Neural progenitor cell (in vitro differentiated cells): ENCODE results near the gene XAF1. TPM values are rescaled to one million over a fixed set of nuclear protein-coding genes. Genes with fewer than 3 reads are reported as not detected.
A peak's percentile ranks its signal among the peaks of the same experiment; 100 is the strongest.

ENCODE experiments used
- DNase-seq: peaks from one replicate; pipeline ENCODE4 v3.0.0-alpha.2; 2016; ENCODE audit warnings: low spot score
- H2AFZ ChIP-seq: fragments of 200-600 bp; sonication (generic); replicated peaks from 2 replicates; pipeline ENCODE4 v1.6.1; 2016; ENCODE audit warnings: antibody characterized with exemption
- H3F3A ChIP-seq: fragments of 200-600 bp; sonication (generic); 2 replicates; pipeline ENCODE4 v1.6.1; 2016; ENCODE audit warnings: antibody characterized with exemption, low read depth
- H3K27ac ChIP-seq: fragments of 200-600 bp; sonication (generic); 2 replicates; pipeline ENCODE4 v1.5.1; 2016; ENCODE audit warnings: mild to moderate bottlenecking
- H3K27me3 ChIP-seq: fragments of 200-600 bp; sonication (generic); 2 replicates; pipeline ENCODE4 v1.6.1; 2016; ENCODE audit warnings: mild to moderate bottlenecking, moderate library complexity
- H3K36me3 ChIP-seq: fragments of 200-600 bp; sonication (generic); 2 replicates; pipeline ENCODE4 v1.5.1; 2016
- H3K4me1 ChIP-seq: fragments of 200-600 bp; sonication (generic); 2 replicates; pipeline ENCODE4 v1.6.1; 2016; ENCODE audit warnings: mixed run types
- H3K4me2 ChIP-seq: fragments of 200-600 bp; sonication (generic); 2 replicates; pipeline ENCODE4 v1.6.1; 2016
- H3K4me3 ChIP-seq: fragments of 200-600 bp; sonication (generic); 2 replicates; pipeline ENCODE4 v1.5.1; 2016
- H3K79me2 ChIP-seq: fragments of 200-600 bp; sonication (generic); 2 replicates; pipeline ENCODE4 v1.6.1; 2016; ENCODE audit warnings: low read depth
- H3K9ac ChIP-seq: fragments of 200-600 bp; sonication (generic); 2 replicates; pipeline ENCODE4 v1.6.1; 2016
- H3K9me3 ChIP-seq: fragments of 200-600 bp; sonication (generic); 2 replicates; pipeline ENCODE4 v1.5.1; 2016; ENCODE audit warnings: low read depth
- H4K20me1 ChIP-seq: fragments of 200-600 bp; sonication (generic); 2 replicates; pipeline ENCODE4 v1.6.1; 2016; ENCODE audit warnings: low read depth
- H3K27ac Mint-ChIP-seq: 3 replicates; pipeline ENCODE4 v1.8.0; 2021; ENCODE audit warnings: mixed read lengths
- H3K27me3 Mint-ChIP-seq: 2 replicates; pipeline ENCODE4 v1.8.0; 2022; ENCODE audit warnings: low read depth, mild to moderate bottlenecking, inconsistent platforms, moderate library complexity, mixed read lengths; ENCODE audit not compliant: insufficient read depth
- H3K36me3 Mint-ChIP-seq: 3 replicates; pipeline ENCODE4 v1.8.0; 2021; ENCODE audit warnings: mixed read lengths
- H3K4me1 Mint-ChIP-seq: 3 replicates; pipeline ENCODE4 v1.8.0; 2021; ENCODE audit warnings: mixed read lengths
- H3K4me3 Mint-ChIP-seq: 3 replicates; pipeline ENCODE4 v1.8.0; 2021; ENCODE audit warnings: mild to moderate bottlenecking, moderate library complexity, mixed read lengths
- H3K9me3 Mint-ChIP-seq: 3 replicates; pipeline ENCODE4 v1.8.0; 2020; ENCODE audit warnings: mixed read lengths
- CTCF ChIP-seq: fragments of 200-600 bp; sonication (generic); IDR thresholded peaks from 2 replicates; pipeline ENCODE4 v1.5.1; 2017; ENCODE audit warnings: antibody characterized with exemption, mild to moderate bottlenecking
- EZH2 ChIP-seq: fragments of 200-600 bp; sonication (generic); IDR thresholded peaks from 2 replicates; pipeline ENCODE4 v1.6.1; 2017; ENCODE audit warnings: antibody characterized with exemption, mild to moderate bottlenecking, moderate library complexity
- EZH2phosphoT487 ChIP-seq: fragments of 200-600 bp; sonication (generic); IDR thresholded peaks from 2 replicates; pipeline ENCODE4 v1.6.1; 2017; ENCODE audit warnings: antibody characterized with exemption
- total RNA-seq: library from RNA; depleted of rRNA; stranded (reverse); fragments of >200 nt; gene quantifications from 2 replicates; pipeline ENCODE4 v1.2.3, GENCODE V29; 2015; ENCODE audit warnings: low replicate concordance

Gene XAF1
- total RNA-seq, 1 donor from 2014 or later = not detected

GRCh38 chr17:6713130-6713917, 42.5 kb upstream of the XAF1 start, which contains the start of gene SLC13A5:
Gene SLC13A5 (minus strand): TSS chr17:6713369. CDS start chr17:6713333, 36 bp downstream.
- H3K36me3 Mint-ChIP-seq = peaks cover 4% of the 10 kb centered on the region
- H3K27me3 ChIP-seq = peaks cover 39% of the 10 kb centered on the region
- peaks cover 32% of the 10 kb centered on the region for H3K27me3 Mint-ChIP-seq
- peaks cover 5% of the 10 kb centered on the region for H3K4me1 ChIP-seq
- no peak within 1 kb of the TSS for H3K9ac ChIP-seq
- peak; percentile 63 for TF ChIP-seq CTCF
- peak; percentile 44 for TF ChIP-seq EZH2phosphoT487
- TF ChIP-seq EZH2 = no peak
- H3K27ac ChIP-seq = no peak within 1 kb of the TSS
- peaks cover 4% of the 10 kb centered on the region for H4K20me1 ChIP-seq
- peaks cover 27% of the 10 kb centered on the region for H3K9me3 Mint-ChIP-seq
- H3K9me3 ChIP-seq = no peaks in the 10 kb centered on the region
- peak within 1 kb of the TSS; percentile 58 for H3K4me3 ChIP-seq
- H3K27ac Mint-ChIP-seq = no peak within 1 kb of the TSS
- H2AFZ ChIP-seq = peak within 1 kb of the TSS; percentile 99
- H3K4me3 Mint-ChIP-seq = peak within 1 kb of the TSS; percentile 86
- DNase-seq = peak; percentile 93
- peak within 1 kb of the TSS; percentile 86 for H3K4me2 ChIP-seq
- no peaks in the 10 kb centered on the region for H3K36me3 ChIP-seq
- peaks cover 15% of the 10 kb centered on the region for H3K4me1 Mint-ChIP-seq
- H3F3A ChIP-seq = peaks cover 23% of the 10 kb centered on the region
- no peaks in the 10 kb centered on the region for H3K79me2 ChIP-seq

- Mint-ChIP-seq H3K36me3 (peaks cover 4% of the 10 kb centered on the region), H3K27ac (no peak overlapping the region), H3K9me3 (peaks cover 27% of the 10 kb centered on the region), H3K4me1 (peaks cover 15% of the 10 kb centered on the region), H3K4me3 (peak overlapping the region; percentile 84), H3K27me3 (peaks cover 32% of the 10 kb centered on the region)
- peaks cover 23% of the 10 kb centered on the region for H3F3A ChIP-seq
- peaks cover 43% of the 10 kb centered on the region for H3K27me3 ChIP-seq
- H3K4me2 ChIP-seq = peak overlapping the region; percentile 86
- peak overlapping the region; percentile 99 for H2AFZ ChIP-seq
- H3K4me1 ChIP-seq = peaks cover 5% of the 10 kb centered on the region
- no peak overlapping the region for H3K27ac ChIP-seq
- peaks cover 4% of the 10 kb centered on the region for H4K20me1 ChIP-seq
- H3K36me3 ChIP-seq = no peaks in the 10 kb centered on the region
- H3K4me3 ChIP-seq = peak overlapping the region; percentile 58
- no peaks in the 10 kb centered on the region for H3K9me3 ChIP-seq
- DNase-seq = peak; percentile 56
- no peak overlapping the region for H3K9ac ChIP-seq
- H3K79me2 ChIP-seq = no peaks in the 10 kb centered on the region
- TF ChIP-seq EZH2phosphoT487 (no peak), CTCF (no peak), EZH2 (no peak)
These were observed 42.0 kb upstream of the XAF1 start for GRCh38 chr17:6713918-6714271.

DNA sequence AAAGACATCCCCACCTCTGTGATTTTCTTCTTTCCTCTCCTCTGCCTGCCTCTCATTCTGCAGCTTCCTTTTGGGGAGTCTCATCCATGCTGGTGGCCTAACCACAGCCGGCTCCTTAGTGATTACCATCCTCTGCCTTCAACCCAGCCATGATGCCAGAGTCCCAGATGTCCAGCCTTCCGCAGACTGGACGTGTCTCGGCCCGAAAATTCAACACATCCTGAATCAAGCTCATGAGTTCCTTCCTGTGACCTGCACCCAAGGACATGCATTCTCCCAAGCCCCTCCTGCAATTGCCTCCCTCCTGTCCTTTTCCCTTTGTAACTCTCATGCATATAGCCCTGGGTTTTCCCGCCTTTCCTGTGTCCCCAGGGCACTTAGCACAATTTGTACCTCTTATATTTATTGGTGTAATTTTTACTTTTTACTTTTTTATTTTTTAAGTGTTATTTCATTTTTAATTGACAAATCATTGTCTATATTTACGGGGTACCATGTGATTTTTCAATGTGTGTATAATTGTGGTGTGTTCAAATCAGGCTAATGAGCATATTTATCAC, 41.5 kb upstream of the XAF1 start:
- Histone ChIP-seq H3K4me2 (peak overlapping the region; percentile 86), H3K79me2 (no peaks in the 10 kb centered on the region), H3K9me3 (no peaks in the 10 kb centered on the region), H2AFZ (peak overlapping the region; percentile 99), H4K20me1 (peaks cover 4% of the 10 kb centered on the region), H3K4me1 (peaks cover 5% of the 10 kb centered on the region), H3K4me3 (peak overlapping the region; percentile 58), H3K9ac (no peak overlapping the region), H3K27ac (no peak overlapping the region), H3K36me3 (no peaks in the 10 kb centered on the region), H3K27me3 (peaks cover 48% of the 10 kb centered on the region), H3F3A (peaks cover 23% of the 10 kb centered on the region)
- TF ChIP-seq CTCF = no peak
- TF ChIP-seq EZH2phosphoT487 = no peak
- no peak for TF ChIP-seq EZH2
- H3K27me3 Mint-ChIP-seq = peaks cover 33% of the 10 kb centered on the region
- H3K27ac Mint-ChIP-seq = no peak overlapping the region
- H3K4me3 Mint-ChIP-seq = peak overlapping the region; percentile 84
- H3K4me1 Mint-ChIP-seq = peaks cover 15% of the 10 kb centered on the region
- DNase-seq = no peak
- peaks cover 4% of the 10 kb centered on the region for H3K36me3 Mint-ChIP-seq
- H3K9me3 Mint-ChIP-seq = peaks cover 27% of the 10 kb centered on the region
